ENCODE results near the gene VEZF1. TPM values are rescaled to one million over a fixed set of nuclear protein-coding genes. Genes with fewer than 3 reads are reported as not detected.

The VEZF1 gene
- total and polyA plus RNA-seq, 2 of the 8 experiments (the other 6 are each of a cell fraction or from before 2014, with no cell fraction given): 28.9 to 61.9 TPM

DNA sequence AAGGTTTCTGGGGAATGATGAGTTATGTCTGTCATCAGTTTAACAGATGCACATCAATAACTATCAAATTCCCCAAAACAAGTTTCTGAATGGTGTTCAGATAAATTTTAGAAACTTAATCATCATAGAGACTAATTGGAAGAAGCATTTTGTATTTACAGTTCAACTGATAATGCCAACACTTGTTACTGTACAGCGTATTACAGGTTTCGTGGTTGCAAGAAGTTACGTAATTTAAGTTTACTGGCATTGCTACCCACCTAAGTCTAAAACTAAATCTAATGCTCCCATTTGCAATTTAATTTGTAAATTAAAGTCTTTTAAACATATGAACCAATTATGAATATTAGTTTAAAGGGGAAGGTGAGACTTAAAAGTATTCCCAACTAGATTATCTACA, 16.0 kb upstream of the VEZF1 start:
- Histone ChIP-seq H2BK20ac (ENCODE audit: low read length) (no peak overlapping the region), H2BK5ac (ENCODE audit: low read depth, low read length) (no peak overlapping the region), H3K9me3 (ENCODE audit: insufficient read depth in 2 of 2, low read depth in 1 of 2, low read length in 1 of 2) (no peaks in the 10 kb centered on the region), H3K79me1 (ENCODE audit: low read depth, low read length) (no peaks in the 10 kb centered on the region; the same call in 1 of the 2 replicates), H3K4me1 (replicated peaks in 1 of 4; ENCODE audit: control insufficient read depth in 3 of 4, insufficient read depth in 4 of 4, low read length in 3 of 4) (peaks cover 0 to 11% (median 5%) of the 10 kb centered on the region in 4 experiments; a peak in 4 of 7 replicates), H4K5ac (ENCODE audit: insufficient read length, low read depth, low read length) (no peak overlapping the region), H3K4me2 (ENCODE audit: insufficient read depth in 1 of 2, low read depth in 2 of 2, low read length in 2 of 2) (peak overlapping the region in 1 of 2 experiments; percentile 87; a peak in 2 of 4 replicates), H3K79me2 (ENCODE audit: control insufficient read depth in 1 of 2, insufficient read depth in 2 of 2, low read length in 2 of 2) (peaks cover 11 to 55% of the 10 kb centered on the region in 2 experiments), H2AFZ (ENCODE audit: low read length) (no peak overlapping the region), H4K91ac (replicated peaks; ENCODE audit: insufficient read length, low read length) (no peak overlapping the region), H3K36me3 (ENCODE audit: control insufficient read depth in 2 of 4, insufficient read depth in 4 of 4, low read length in 3 of 4) (peaks cover 13 to 57% (median 39%) of the 10 kb centered on the region in 4 experiments), H3K23ac (ENCODE audit: insufficient read length) (no peak overlapping the region), H4K20me1 (replicated peaks in 1 of 2; ENCODE audit: control insufficient read depth in 1 of 2, insufficient read depth in 2 of 2, low read length in 2 of 2) (peaks cover 11 to 12% of the 10 kb centered on the region in 2 experiments), H2BK120ac (replicated peaks; ENCODE audit: low read depth, low read length) (no peak overlapping the region), H3K18ac (ENCODE audit: extremely low read depth, low read length) (no peak overlapping the region), H2AK5ac (ENCODE audit: low read depth, low read length) (no peak overlapping the region), H3K4ac (replicated peaks; ENCODE audit: insufficient read length, low read depth, low read length) (no peak overlapping the region), H3K27ac (ENCODE audit: low read depth, low read length) (no peak overlapping the region), H3K27me3 (replicated peaks in 1 of 4; ENCODE audit: control insufficient read depth in 3 of 4, extremely low read depth in 1 of 4, insufficient read depth in 3 of 4, low read length in 3 of 4) (no peaks in the 10 kb centered on the region), H2BK12ac (ENCODE audit: low read depth, low read length) (no peak overlapping the region), H3K23me2 (ENCODE audit: low read depth, low read length) (peaks cover 12% of the 10 kb centered on the region), H2BK15ac (ENCODE audit: low read length) (no peak overlapping the region), H4K8ac (ENCODE audit: extremely low read depth, insufficient read depth, low read length) (no peak overlapping the region), H3K56ac (replicated peaks; ENCODE audit: insufficient read length, low read depth, low read length) (no peak overlapping the region), H3K4me3 (ENCODE audit: extremely low read depth in 1 of 4, insufficient read depth in 2 of 4, low read depth in 3 of 4, low read length in 4 of 4) (peak overlapping the region in 1 of 4 experiments; percentile 92; a peak in 2 of 8 replicates), H3K9ac (replicated peaks in 1 of 4; ENCODE audit: extremely low read depth in 1 of 4, low read depth in 3 of 4, low read length in 3 of 4) (no peak overlapping the region), H3K14ac (ENCODE audit: insufficient read length) (no peak overlapping the region)
- no peak for DNase-seq (ENCODE audit: low read depth in 1 of 2, low spot score in 2 of 2)
- POLR2A ChIA-PET (ENCODE audit: partially characterized antibody): interaction anchor here (1.9 to 28.0 kb wide), 6 partner anchors 10 to 141 kb away, joined by 3 to 672 read pairs (median 138); partner anchors contain the start of genes DYNLL2, MRPS23 and VEZF1
- CTCF ChIA-PET (ENCODE audit: partially characterized antibody): interaction anchor here (15.0 kb wide), 1 partner anchor 148 kb away, joined by 384 read pairs; the partner anchor contains the start of gene MRPS23
- no peak for FAIRE-seq
- WGBS, 2 experiments (ENCODE audit: extremely low coverage in 1 of 2, insufficient coverage in 1 of 2, insufficient read length in 1 of 2, insufficient replicate concordance in 2 of 2, low coverage in 1 of 2, low lambda C conversion rate in 2 of 2, missing lambda C conversion rate in 1 of 2): 99% methylated on average over 3 of the region's 3 CpGs; no CpG with 5 or more reads in 1 of the 2 experiments
- no peak for TF ChIP-seq FOSL1 (IDR thresholded peaks at IDR 0.05; ENCODE audit: insufficient read depth, low read depth, low read length)
- no peak for TF ChIP-seq TBP (IDR thresholded peaks at IDR 0.05; ENCODE audit: low read depth, low read length)
- no peak for TF ChIP-seq CREB1 (IDR thresholded peaks at IDR 0.05)
- no peak for TF ChIP-seq HDAC2 (IDR thresholded peaks at IDR 0.05; ENCODE audit: borderline replicate concordance in 1 of 2, low read depth in 2 of 2, low read length in 2 of 2)
- TF ChIP-seq, protein P1, sequence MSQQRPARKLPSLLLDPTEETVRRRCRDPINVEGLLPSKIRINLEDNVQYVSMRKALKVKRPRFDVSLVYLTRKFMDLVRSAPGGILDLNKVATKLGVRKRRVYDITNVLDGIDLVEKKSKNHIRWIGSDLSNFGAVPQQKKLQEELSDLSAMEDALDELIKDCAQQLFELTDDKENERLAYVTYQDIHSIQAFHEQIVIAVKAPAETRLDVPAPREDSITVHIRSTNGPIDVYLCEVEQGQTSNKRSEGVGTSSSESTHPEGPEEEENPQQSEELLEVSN (IDR thresholded peaks at IDR 0.05): no peak
- no peak for TF ChIP-seq KDM5A (IDR thresholded peaks at IDR 0.05; ENCODE audit: low read length)
- TF ChIP-seq GTF2F1 (IDR thresholded peaks at IDR 0.05; ENCODE audit: borderline replicate concordance, low read depth, low read length): no peak
- TF ChIP-seq ZNF274 (IDR thresholded peaks at IDR 0.05; ENCODE audit: borderline replicate concordance, extremely low read depth, low read length): no peak
- no peak for TF ChIP-seq TCF12 (IDR thresholded peaks at IDR 0.05; ENCODE audit: low read depth, low read length)
- TF ChIP-seq, protein P2, sequence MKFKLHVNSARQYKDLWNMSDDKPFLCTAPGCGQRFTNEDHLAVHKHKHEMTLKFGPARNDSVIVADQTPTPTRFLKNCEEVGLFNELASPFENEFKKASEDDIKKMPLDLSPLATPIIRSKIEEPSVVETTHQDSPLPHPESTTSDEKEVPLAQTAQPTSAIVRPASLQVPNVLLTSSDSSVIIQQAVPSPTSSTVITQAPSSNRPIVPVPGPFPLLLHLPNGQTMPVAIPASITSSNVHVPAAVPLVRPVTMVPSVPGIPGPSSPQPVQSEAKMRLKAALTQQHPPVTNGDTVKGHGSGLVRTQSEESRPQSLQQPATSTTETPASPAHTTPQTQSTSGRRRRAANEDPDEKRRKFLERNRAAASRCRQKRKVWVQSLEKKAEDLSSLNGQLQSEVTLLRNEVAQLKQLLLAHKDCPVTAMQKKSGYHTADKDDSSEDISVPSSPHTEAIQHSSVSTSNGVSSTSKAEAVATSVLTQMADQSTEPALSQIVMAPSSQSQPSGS (IDR thresholded peaks at IDR 0.05; ENCODE audit: low read length): no peak
- no peak for TF ChIP-seq BCL11A (IDR thresholded peaks at IDR 0.05; ENCODE audit: low read depth in 2 of 2, low read length in 2 of 2)

All from H1 (cell line).